Raji (cell line): Measurements from ENCODE around the gene TMEM184A.

Experiments used
- POLR2A ChIP-seq: IDR thresholded peaks from 2 replicates; pipeline ENCODE4 v1.6.1; 2011; ENCODE audit warnings: low read depth, low read length, control low read depth; ENCODE audit not compliant: insufficient read depth

Gene TMEM184A

DNA sequence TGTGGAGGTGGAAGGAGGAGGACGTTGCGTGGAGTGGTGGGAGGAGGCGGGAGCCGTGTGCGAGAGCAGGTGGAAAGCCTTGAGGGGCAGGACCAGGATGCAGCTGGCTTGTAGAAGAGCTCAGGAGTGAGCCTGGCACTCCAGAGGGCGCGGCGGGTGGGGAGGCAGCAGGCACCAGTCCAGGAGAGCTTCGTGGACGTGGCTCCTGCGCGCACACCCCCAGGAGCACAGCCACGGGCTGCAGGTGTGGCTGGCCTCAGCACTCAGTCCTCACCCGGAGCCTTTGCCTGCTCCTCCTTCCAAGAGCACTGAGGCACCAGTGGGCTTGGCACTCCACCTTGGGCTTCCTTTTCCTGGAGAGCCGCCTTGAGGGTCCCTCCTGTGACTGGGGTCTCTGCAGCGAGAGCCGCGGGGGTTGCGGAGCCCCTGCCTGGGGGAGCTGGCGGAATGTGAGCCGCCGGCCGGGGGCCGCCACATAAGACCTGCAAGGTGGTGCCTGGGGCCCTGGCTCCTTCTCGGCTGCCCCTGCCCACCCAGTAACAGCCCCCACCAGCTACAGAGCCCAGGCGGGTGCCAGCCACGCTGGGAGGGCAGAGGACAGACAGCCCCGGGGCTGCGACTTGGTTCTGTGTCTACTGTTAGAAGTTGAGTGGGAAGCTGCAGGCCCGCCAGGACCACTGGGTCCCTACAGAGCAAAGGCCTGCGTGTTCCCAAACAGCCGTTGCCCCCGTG is 14.4 kb downstream of the TMEM184A start:
- no peak for TF ChIP-seq POLR2A

GRCh38 chr7:1540776-1541271 is 15.2 kb downstream of the TMEM184A start:
- TF ChIP-seq POLR2A, result no peak

DNA sequence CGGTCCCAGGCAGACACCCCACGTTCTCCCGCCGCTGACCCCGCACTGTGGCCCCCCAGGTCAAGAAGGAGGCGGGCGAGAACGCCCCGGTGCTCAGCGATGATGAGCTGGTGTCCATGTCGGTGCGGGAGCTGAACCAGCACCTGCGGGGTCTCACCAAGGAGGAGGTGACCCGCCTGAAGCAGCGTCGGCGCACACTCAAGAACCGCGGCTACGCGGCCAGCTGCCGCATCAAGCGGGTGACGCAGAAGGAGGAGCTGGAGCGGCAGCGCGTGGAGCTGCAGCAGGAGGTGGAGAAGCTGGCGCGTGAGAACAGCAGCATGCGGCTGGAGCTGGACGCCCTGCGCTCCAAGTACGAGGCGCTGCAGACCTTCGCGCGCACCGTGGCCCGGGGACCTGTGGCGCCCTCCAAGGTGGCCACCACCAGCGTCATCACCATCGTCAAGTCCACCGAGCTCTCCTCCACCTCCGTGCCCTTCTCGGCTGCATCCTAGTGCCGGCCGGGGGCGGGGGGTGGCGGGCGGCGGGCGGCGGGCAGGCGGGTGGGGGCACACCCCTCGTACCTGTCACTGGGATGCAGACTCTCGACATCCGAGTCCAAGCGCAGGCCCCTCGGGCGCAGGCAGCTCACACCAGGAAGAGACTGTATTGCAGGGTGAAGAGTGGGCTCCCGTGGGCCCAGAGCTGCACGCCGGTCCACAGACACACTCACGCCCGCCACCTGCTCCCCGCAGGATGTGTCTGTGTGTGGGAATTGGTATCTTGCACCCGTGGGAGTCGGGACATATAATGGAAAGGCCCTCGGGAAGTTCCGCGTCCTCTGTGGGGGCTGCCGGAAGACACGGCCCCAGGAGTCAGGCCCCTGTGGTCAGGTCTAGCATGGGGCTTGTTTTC is 15.9 kb downstream of the TMEM184A start:
- TF ChIP-seq POLR2A, result no peak

DNA sequence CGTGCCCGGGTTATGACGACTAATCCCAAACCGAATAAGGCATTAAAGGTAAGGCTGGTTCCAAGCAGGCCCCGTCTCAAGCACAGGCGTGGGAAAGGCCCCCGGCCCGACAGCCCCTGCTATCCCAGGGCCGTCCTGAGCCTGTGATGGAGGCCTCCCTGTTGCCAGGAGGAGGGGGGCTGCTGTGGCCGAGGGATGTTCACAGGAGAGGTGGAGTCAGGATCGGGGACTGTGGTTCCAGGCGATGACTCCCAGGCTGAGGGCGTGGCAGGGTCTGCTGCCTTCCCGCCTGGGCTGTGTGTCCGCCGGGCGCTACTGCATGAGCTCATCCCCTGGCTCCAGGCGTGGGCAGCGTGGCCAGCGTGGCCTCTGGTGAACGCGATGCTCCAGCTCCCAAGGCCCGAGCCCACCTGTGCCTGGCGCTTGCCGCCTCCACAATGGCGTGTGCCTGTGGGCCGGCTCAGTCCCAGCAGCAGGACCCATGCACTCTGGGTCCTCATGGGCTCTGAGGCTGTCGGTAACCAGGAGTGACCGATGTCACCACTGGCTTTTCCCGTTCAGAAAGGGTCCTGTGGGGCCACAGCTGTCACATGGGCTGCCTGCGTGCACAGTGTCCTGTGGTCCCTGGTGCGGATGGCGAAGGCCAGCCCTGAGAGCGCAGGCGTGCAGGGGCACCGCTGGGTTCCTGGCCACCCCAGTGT is 16.7 kb downstream of the TMEM184A start:
- TF ChIP-seq POLR2A, result no peak

DNA sequence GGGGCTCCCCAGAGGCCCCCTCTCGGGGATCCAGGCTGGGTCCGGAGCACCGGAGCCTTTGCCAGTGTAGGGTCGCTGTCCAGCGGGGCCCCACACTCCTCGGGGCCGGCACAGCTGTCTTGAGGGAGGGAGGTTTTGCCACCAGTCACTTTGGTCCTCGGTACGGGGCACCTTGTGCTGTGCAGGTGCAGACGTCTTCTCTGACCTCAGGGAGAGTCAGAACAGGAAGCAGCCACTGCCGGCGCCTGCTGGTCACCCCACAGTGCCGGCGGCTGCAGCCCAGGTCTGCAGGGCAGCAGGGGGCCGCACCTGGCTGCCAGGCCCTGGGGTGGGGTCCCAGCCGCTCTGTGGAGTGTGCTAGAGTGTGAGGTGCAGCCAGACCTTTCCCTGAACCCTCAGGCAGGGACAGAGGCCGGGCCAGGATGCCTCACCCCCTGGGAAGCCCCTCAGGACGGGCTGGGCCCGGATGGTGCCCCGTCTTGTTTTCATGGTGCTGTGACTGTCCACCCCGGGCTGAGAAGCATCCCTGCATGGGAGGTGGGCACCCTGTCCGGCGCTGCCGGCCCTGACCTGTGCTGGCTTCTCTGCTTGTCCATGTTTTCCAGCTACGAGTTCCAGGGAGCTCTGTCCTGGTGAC is 17.3 kb downstream of the TMEM184A start:
- no peak for TF ChIP-seq POLR2A

DNA sequence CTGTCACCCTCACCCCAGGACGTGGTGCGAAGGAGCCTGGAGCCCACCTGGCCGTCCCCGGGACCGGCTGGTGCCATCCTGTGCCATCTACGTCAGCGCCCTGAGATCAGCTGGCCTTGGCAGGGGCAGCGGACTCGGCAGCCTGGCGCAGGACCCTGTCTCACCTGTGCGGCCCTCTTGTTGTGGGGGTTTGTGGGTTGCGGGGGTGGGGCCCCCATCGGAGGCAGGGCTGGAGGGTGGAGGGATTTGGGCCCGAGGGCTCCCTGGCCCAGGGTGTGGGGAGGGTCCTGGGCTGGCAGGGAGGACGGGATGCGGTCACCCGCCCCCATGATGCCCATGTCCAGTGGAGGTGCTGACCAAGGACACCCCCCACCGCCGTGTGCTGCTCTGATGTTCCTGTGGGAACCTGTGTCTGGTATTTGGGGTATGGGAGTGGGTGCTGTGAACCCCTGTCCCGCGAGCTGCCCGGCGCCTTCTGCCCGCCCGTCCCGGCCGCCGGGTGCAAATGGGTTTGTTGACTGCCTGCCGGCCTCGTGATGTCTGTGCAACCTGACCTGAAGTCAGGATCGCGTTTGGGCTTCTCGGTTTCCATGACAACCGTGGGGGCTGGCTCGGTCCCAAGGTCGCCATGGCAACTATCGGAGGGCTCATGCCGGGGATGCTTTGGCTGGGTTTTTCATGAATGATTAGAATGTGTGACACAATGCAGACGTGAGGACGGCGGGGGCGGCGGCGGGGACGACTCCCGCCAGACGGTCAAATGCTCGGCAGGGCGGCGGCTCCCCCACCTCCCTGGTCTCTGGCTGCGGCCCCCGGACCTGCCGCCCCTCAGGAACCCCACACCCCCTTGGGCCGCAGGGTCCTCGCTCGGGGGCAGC is 18.2 kb downstream of the TMEM184A start:
- TF ChIP-seq POLR2A, result no peak

DNA sequence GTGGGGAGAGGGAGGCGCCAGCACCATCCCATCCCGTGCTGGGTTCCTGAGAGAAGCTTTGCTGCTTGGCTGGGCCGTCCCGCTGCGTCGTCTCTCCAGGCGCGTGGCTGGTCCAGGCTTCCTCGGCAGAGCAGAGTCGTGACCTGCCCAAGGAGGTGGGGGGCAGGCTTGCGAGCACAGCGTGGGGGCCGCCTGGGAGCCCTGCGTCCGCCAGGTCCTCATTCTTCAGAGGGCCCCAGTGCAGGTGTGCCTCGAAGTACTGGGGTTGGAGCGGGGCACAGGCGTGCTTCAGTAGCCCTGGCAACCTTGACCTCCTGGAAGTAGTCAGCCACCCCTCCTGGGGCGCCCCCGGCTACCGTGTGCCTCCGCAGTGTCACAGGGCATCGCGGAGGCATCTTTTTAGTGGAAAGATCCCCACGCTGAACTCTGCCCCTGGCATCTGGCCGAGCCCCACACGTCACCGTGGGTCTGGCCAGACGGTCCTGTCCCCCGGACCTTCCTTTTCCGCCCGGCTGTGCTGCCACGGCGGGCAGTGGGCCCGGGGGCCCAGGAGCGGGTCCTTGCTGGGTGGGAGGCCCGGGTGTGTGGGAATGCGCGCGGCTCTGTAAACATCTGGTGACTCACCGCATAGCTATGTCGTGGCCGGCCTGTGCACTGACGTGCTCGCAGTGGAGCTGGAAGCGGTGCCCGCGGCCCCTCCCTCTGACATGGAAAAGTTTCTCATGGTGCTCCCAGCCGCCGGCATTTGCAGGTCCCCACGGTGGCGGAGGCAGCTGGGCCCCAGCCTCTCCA is 19.1 kb downstream of the TMEM184A start:
- no peak for TF ChIP-seq POLR2A

GRCh38 chr7:1536455-1536742 is 19.6 kb downstream of the TMEM184A start:
- TF ChIP-seq POLR2A, result no peak

- no peak for TF ChIP-seq POLR2A
These were observed 20.1 kb downstream of the TMEM184A start for GRCh38 chr7:1535701-1536454.

GRCh38 chr7:1535100-1535458 is 20.9 kb downstream of the TMEM184A start:
- no peak for TF ChIP-seq POLR2A

DNA sequence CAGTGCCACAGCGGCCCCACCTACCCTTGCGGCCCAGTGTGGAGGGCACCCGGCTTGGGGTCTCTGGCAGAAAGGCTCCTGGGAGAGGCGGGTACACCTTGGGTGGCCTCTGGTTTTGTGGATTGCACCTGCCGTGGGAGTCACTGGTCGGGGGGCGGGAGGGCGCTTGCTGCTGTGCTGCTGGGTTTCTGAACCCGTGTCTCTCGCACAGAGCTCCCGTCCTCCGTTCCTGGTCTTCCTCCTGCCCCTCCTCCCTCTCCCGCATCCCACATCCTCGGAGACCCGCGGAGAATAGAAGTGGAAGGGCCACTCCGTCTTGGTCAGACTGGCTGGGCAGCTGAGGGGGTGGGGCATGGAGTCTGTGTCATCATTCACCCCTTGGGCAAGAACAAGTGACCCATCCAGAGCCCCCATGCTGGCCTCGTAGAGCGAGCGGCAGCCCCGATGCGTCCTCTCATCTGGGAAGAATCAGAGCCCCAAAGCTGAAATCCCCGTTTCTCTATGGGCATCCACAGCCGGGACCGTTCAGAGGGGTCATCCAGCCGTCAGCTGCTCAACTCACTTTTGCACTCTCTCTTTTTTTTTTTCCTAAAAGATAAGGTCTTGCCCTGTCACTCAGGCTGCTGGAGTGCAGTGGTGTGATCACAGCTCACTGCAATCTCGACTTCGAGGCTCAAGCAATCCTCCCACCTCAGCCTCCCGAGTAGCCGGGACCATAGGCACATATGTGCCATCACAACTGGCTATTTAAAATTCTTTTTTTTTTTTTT is 21.5 kb downstream of the TMEM184A start:
- no peak for TF ChIP-seq POLR2A
